ENCODE results near the gene CHD1L.
"Not testable (repeated sequence)": the region's sequence is repeated elsewhere in the genome, so short reads cannot be mapped to it uniquely, and the experiment has no call there.

Gene CHD1L

DNA sequence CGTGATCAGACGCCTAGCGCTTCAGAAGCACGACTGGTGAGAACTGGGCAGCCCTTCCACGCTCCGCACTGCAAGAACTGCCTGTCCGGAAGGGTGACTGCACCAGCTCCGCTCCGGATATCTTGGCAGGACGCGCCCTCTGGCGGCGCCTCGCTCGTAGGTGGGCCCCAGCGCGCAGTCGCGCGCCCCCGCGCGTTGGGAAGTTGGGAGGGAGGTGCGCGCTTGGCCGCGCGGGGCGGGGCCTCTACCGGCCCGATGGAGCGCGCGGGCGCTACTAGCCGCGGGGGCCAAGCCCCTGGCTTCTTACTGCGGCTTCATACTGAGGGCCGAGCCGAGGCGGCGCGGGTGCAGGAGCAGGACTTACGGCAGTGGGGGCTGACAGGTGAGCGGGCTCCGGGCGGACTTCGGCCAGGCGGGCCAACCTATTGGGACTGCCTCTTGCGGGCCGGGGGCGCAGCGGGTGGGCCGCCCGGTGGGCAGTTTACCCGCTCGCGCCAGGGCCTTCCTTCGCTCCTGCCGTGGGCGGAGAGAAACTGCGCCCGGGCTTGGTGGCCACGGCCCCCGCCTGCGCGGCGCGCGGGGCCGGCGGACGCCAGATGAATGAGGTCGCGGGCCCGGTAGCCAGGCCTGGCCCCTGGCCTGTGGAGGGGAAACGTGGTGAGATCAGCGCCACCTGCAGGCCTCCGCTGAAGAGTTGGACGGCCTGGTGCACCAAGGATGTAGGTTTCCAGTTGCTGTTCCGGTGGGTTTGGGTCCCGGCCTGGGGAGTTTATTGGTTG, at the start of gene CHD1L:
TSS of gene CHD1L (plus strand) at position 236 of the 779 bp plus-strand sequence. CDS start at position 256, 20 bp downstream.
- peak; percentile 81 to 91 for DNase-seq (ENCODE audit: low read depth in 2 of 2)

DNA sequence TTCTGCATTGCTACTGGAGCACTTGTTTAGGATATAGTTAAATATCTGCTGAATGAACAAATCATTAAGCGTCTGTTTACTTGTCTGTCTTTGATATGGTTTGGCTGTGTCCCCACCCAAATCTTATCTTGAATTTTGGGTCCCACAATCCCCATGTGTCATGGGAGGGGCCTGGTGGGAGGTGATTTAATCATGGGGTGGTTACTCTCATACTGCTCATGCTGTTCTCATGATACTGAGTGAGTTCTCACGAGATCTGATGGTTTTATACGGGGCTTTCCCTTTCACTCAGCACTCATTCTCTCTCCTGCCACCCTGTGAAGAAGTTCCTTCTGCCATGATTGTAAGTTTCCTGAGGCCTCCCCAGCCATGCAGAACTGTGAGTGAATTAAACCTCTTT, 45.2 kb upstream of the CHD1L start:
- not testable (repeated sequence) for DNase-seq (ENCODE audit: low read depth in 2 of 2)

DNA sequence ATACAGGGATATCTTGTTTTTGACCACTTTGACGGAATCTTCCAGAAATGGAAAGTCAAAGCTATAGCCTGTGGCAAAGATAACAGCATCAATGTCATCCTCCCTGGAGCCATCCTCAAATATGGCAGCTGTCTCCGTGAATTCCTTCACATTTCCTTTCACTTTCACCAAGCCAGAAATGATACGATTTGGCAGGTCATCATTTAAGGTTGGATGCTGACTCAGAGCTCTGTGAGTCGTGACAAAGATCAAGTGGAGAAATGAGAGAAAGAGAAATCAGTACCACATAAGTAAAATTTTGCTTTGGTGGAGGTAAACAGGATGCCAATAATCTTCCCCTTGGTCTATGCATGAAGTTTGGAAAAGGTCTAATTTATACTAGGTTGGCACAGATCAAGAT, 41.2 kb upstream of the CHD1L start:
- no peak for DNase-seq (ENCODE audit: low read depth in 2 of 2)

DNA sequence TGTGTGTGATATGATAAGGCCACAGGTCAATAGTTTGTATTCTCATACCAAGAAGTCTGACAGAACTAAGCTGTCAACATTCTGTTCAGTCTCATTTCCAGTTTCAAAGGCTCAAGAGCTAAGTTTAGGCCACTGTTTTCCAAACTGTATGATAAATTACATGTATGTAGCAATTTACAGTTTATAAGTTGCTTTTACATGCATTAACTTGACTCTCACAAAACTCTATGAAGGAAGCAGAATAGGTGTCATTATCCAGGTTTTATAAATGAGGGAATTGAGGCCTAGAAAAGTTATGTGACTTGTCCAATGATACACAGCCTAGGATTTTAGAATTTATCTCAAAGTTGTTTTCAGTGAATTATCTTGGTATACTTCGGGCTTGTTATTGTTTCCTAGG, 40.7 kb upstream of the CHD1L start:
- DNase-seq (ENCODE audit: low read depth in 2 of 2): no peak

DNA sequence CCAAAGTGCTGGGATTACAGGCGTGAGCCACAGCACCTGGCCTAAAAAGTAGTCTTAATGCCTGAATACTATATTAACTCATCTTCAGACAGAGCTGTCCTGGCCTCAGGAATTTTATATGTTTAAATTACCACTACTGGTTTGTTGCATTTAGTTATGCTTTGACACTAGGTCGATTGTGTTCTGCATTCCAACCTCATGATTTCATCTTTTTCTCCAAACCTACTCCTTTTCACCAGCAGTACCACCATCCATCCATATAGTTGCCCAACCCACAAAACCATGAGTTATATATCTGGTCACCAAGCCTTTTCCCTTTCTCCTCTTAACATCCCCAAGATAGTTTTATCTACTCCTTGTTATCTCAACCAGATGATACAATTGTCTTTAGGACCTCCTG, 39.9 kb upstream of the CHD1L start:
- no peak for DNase-seq (ENCODE audit: low read depth in 2 of 2)

DNA sequence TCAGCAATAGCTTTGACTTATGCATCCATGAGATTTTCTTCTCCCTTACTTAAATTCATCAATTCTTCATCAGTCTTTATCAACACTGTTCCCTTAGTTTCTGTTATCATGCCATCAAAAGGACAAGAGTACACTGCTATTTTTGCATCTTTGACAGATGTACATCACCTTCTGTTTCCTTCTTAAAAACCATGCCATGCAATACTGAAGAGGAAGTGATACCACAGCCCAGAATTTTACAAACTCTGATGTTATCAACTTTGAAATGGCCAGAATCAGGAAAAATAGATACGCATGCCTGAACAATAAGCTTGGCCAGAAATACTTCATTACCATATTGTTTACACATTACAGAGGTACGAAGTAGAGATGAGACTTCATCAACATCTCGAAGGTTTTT, 38.4 kb upstream of the CHD1L start:
- DNase-seq (ENCODE audit: low read depth in 2 of 2): no peak

DNA sequence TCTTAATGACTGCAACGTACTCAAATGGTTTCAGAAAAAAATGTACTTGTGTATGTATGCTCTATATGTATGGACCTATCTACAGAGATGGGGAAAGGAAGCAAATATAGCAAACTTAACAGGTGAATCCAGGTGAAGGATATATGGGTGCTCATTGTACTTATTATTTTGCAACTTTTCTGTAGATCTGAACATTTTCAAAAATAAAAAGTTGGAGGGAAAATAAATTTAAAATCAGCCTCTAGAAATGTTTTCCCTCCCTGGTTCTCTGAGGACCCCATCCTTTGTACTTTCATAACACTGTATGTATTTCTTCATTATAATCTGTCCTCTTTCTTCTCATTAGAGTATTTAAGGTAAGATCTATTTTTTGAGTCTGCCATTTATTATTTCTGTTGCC, 35.3 kb upstream of the CHD1L start:
- no peak for DNase-seq (ENCODE audit: low read depth in 2 of 2)

DNA sequence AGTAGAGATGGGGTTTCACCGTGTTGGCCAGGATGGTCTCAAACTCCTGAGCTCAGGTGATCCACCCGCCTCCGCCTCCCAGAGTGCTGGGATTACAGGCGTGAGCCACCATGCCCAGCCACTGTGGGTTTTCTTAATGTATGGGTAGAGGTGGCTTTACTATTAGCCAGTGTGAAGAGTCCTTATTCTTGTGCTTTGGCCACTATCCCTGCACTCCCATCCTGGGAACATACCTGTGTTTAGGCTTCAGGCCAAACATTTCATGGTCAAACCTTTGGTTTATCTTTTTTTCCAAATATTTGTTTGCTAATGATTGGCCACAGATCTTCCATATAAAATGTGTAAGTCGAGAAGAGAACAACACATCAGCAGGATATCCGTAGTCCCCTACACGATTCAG, 33.9 kb upstream of the CHD1L start:
- DNase-seq (ENCODE audit: low read depth in 2 of 2): no peak

DNA sequence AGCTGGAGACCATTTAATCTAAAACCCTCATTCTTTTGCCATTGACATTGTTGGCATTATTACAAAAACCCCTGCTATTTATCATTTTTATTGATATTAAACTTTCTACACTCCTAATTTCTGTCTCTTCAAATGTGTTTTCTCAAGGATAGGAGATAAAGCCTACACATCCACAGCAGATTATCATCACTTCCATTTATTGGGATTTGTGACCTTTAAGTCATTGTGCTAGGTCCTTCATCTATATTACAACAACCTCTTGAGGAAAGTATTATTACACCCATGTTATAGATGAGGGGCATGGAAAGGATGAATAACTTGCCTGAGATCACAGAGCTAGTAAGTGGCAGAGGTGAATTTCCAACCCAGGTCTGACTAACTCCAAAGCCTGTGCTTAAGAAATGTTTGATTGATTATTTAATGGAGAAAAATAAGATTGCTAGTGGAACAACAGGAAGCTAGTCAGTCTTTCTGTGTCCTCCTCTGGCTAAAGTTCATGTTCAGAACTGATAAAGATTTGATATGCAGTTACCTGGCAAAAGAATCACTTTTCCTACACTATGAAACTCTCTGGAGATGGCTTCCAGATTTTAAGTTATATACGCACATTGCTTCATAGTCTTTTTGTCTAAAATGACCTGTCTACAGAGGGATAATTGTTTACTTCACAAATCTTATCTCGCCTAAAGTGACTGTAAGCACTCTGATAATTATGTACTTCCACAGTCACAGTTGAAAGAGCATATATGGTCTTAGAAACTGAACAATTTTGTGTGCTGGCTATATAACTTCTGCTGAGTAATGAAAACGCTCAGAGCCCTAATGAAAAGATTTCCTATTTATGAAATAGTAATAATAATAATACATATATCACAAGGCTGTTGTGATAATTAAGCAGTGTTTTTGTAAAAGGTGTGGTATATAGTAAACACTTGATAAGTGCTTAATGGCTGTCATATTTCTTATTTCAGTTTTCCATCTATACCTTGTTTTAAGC, 32.4 kb upstream of the CHD1L start:
- DNase-seq (ENCODE audit: low read depth in 2 of 2): no peak

DNA sequence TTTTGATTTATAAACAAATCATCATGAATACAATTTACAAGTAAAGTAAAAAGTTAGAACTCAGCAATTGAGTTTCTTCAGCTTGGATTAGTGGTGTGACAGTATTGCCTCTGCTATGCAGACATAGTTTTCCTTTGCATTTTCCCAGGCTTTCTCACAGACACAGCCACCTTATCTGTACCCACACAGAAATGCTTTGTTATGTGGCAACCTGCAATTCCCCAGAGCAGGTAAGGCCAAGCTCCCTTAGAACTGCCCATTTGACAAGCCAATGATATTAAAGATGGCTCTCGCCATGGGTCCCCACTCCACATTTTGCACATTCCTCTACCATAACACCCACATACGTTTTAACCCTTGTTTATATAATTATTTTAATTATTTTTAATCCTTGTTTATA, 31.5 kb upstream of the CHD1L start:
- no peak for DNase-seq (ENCODE audit: low read depth in 2 of 2)

DNA sequence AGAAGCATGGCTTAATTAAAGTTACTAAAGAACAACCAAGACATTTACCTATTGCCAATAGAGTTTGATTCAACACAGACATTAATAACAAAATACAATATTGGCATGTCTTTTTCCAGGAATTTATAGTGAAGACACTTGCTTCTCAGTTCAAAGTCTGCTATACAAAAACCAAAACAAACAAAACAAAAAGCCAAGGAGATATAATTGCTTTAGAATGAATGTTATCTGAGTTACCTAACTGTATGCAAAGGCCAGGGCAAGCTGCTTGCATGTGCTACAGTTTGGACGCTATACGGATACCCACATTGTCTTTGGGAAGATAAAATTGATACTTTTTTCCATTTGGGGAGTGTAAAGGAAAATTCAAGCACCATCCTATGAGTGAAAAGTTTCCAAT, 30.9 kb upstream of the CHD1L start:
- no peak for DNase-seq (ENCODE audit: low read depth in 2 of 2)

DNA sequence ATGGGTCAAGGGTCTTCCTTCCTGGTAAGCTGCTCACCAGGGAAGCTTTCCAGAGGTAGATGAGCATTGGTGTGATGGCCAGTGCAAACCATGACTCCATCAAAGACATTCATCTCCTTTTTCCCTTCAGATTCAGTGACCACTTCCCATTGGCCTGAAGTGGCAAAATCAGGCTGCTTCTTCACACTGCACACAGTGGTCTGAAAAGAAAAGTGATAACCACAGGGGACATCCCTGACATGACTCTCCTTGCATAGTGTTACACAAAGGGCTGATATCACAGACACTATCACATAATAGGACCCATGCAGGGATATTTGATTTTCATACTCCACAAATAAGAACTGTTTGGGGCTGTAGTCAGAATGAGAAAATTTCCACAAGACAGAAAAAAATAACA, 29.2 kb upstream of the CHD1L start:
- DNase-seq (ENCODE audit: low read depth in 2 of 2): no peak

DNA sequence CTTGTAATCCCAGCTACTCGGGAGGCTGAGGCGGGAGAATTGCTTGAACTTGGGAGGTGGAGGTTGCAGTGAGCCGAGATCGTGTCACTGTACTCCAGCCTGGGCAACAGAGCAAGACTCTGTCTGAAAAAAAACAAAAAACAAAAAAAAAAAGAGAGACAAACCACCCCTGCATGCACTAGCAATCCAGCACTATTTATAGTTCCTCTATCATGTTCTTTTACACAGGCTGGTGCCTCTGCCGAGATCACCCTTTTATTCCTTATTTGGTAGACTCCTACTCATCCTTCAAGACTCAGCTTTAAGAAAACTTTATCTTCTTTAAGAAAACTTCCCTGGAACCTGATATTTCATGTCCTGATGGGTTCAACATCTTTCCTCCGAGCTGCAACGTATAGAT, 28.2 kb upstream of the CHD1L start:
- DNase-seq (ENCODE audit: low read depth in 2 of 2): no peak

DNA sequence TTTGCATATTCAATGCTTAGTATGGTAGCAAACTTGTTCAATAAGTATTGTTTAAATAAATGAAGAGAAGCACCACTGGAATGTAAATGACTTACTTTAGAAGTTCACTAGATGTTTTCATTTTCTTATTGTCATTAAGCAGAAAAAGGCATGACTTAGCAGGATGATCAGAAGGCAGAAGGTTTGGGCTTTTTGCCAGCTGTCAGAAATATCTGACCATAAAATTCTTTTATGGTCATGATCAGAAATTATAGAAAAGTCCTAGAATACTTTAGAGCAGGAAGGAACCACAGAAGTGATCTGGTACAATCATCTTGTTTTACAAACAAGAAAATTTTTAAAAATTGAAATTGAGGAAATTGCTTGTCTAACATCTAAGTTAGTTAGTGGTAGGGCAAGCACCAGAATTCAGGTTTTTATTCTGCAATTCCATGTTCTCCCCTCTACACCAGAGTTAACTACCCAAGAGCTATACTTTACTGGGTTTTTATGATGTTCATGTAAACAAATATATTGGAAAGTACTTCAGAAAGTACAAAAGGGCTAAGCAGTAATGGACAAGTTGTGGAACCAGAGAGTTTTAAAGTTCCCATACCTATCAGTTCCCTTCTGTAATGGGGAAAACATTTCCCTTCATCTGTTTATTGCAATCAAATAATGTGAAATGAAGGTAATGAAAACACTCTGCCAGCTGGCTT, 27.5 kb upstream of the CHD1L start:
- no peak for DNase-seq (ENCODE audit: low read depth in 2 of 2)

DNA sequence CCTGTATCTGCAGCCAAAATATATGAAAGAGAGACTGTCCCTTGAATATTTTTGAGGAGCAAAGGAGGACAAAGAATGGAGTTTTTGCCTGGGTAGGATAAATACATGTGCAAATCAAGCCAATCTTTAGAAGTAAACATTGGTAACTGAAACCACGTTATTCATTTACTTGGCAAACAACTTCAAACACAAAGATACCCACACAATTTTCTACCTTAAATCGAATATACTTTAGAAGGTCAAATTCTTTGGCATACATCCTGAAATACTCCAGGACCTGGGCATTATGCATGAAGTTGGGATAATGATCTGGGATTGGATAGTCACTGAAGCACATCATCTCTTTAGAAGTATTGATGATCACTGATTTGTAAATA, 27.0 kb upstream of the CHD1L start:
- no peak for DNase-seq (ENCODE audit: low read depth in 2 of 2)

DNA sequence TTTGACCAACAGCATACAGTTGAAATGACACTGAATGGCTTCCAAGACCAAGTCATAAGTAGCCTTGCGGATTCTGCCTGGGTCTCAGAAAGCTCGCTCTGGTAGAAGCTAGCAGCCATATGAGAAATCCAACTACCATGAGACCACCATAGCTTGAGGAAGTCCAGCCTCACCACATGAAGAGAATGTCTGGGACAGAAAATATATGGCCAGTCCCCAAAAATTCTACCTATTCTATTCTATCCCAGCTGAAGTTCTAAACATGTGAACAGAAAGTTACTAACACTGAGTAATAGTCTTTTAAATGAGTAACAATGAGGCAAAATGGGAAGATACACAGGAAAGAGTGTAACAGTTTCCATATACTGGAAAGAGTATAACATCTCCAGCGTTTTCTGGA, 26.4 kb upstream of the CHD1L start:
- DNase-seq (ENCODE audit: low read depth in 2 of 2): no peak

DNA sequence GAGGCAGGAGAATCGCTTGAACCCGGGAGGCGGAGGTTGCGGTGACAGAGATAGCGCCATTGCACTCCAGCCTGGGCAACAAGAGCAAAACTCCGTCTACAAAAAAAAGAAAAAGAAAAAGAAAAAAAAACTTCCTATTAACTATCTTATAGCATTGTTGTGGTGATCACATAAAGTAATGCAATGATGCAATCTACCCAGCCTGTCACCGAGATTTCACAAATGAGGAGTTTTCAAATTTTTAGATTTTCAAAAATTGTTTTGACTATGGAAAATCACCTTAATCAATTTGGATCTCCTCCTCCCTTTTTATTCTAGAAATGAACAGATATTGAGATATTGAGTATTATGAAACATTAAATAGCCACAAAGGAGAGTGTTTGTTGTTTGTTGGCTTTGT, 25.3 kb upstream of the CHD1L start:
- DNase-seq (ENCODE audit: low read depth in 2 of 2): no peak

DNA sequence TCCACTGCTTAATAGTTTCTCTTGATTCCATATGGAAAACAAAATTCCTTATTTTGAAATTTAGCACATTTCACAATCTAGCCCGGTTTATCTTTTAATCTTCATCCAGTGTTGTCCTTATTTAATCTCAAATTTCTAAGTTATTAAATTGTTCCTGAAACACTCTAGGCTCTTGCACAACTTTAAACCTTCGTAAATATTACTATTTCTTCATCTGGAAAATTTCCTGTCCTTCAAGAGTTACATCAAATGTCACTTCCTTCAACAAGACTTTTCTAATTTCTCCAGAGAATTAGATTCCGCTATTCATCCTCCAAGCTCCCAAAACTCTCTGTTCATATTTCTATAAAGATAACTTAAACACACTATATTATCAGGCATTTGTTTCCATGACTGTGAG, 23.9 kb upstream of the CHD1L start:
- DNase-seq (ENCODE audit: low read depth in 2 of 2): no peak

DNA sequence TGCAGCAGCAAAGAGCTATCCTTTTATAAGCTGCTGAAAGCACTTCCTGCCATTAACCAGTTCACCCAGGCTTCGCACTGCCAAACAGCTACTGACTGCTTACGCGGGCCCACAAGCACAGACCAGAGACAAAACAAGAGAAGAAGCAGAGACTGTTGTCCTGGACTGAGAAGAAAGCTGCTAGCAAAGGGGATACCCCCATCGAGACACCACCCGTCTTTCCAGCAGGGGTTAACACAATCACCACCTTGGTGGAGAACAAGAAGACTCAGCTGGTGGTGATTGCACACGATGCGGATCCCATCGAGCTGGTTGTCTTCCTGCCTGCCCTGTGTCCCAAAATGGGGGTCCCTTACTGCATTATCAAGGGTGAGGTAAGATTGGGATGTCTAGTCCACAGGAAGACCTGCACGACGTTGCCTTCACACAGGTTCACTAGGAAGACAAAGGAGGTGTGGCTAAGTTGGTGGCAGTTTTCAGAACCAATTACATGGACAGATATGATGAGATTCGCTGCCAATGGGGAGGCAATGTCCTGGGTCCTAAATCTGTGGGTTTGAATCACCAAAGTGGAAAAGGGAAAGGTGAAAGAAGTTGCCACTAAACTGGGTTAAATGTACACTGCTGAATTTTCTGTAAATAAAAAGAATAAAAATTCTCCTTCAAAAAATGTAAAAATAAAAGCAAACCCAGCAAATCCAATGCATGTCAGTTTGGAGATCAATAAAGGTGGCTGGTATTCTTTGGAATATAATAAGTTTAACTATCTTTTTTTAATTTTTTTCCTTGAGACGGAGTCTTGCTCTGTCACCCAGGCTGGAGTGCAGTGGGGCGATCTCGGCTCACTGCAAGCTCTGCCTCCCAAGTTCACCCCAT, 18.5 kb upstream of the CHD1L start:
- DNase-seq (ENCODE audit: low read depth in 2 of 2): no peak

DNA sequence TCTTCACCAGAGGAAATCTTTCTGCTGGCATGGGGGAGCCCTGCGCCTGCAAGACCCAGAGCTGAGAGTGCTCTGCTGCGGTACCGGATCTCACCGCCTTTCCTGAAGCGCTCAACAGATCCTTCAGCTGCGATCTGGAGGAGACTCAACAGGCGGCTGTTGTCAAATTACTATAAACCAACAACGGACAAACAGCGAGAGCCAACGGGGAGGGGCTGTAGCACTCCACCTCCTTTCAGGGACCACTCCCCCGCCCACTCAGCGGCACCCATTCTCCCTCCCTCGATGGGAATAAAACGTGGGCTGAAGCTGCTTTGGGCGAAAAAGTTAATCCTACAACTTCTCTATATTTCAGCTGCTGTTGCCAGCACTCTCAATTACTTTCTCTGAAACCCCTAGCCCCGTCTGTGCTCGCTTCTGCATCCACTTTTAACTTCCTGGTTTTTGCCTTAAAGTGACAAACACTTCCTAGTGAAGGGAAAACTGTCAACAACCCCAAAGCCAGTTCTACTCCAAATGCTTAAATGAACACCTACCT, 17.2 kb upstream of the CHD1L start, which contains the start of gene FMO5:
TSS of gene FMO5 (minus strand) at position 147 of the 538 bp plus-strand sequence. CDS start 310 bp downstream, outside the sequence.
- DNase-seq (ENCODE audit: low read depth in 2 of 2): peak in 1 of 2 donors; percentile 13

DNA sequence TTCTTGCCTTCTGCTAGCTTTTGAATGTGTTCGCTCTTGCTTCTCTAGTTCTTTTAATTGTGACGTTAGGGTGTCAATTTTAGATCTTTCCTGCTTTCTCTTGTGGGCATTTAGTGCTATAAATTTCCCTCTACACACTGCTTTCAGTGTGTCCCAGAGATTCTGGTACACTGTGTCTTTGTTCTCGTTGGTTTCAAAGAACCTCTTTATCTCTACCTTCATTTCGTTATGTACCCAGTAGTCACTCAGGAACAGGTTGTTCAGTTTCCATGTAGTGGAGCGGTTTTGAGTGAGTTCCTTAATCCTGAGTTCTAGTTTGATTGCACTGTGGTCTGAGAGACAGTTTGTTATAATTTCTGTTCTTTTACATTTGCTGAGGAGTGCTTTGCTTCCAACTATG, 11.5 kb upstream of the CHD1L start:
- not testable (repeated sequence) for DNase-seq (ENCODE audit: low read depth in 2 of 2)
